Measurements from ENCODE around the gene FUBP1. TPM values are rescaled to one million over a fixed set of nuclear protein-coding genes. Genes with fewer than 3 reads are reported as not detected.
A peak's percentile ranks its signal among the peaks of the same experiment; 100 is the strongest.
"Not testable (repeated sequence)": the region's sequence is repeated elsewhere in the genome, so short reads cannot be mapped to it uniquely, and the experiment has no call there.

Gene FUBP1, protein sequence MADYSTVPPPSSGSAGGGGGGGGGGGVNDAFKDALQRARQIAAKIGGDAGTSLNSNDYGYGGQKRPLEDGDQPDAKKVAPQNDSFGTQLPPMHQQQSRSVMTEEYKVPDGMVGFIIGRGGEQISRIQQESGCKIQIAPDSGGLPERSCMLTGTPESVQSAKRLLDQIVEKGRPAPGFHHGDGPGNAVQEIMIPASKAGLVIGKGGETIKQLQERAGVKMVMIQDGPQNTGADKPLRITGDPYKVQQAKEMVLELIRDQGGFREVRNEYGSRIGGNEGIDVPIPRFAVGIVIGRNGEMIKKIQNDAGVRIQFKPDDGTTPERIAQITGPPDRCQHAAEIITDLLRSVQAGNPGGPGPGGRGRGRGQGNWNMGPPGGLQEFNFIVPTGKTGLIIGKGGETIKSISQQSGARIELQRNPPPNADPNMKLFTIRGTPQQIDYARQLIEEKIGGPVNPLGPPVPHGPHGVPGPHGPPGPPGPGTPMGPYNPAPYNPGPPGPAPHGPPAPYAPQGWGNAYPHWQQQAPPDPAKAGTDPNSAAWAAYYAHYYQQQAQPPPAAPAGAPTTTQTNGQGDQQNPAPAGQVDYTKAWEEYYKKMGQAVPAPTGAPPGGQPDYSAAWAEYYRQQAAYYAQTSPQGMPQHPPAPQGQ
- 80.0 TPM for total RNA-seq
- long read RNA-seq, transcript FUBP1-203 (20 exons, 2,378 nt) = major isoform, 28 of 86 reads
- long read RNA-seq, partial matches to known transcripts = 21 of 86 reads
- long read RNA-seq, other reads (novel, unspliced or antisense) = 37 of 86 reads

DNA sequence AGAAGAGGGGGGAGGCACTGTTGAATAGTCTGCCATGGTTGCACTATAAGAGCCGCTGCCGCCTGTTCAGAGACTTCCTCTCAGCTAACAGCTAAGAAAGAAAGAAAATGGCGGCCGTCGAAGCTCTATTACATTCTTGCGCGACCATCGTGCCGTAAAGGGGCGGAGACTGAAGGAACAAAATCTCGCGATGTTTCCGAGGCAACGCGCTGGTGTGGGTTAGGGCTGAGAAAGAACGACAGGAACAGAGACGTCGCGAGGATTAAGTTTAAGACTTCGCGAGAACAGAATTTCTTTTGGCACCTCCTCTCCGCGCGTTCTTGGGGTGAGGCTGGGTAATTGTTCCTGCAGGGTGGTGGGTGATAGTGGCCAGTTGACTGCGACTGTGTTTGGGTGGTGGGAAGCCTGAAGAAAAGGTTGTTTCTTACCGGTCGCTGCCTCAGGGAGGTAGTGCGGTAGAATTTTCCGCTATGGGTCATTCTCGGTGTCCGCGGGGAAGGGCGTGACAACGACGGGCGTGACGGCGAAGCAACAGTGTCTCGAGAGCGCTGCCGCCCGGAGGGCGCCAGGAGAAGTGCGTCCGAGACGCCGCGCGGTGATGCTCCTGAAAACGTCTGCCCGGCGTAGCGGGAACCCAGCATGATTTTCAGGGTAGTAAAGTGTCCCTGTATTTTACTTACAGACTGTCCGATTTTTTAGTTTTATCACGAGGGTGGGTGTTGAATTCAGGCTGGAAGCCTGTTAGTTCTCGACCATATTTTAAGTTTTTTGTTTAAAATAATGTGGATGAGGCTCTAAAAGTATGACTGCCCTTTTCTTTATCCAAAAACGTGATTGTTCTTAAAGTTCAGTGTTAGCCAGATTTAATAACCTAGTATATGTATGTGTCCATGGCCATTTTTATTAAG, at the start of gene FUBP1:
FUBP1 (minus strand) TSS at position 104 of the 908 bp plus-strand sequence; CDS start at position 36, 68 bp downstream.
- peak; percentile 96 for DNase-seq (ENCODE audit: low spot score)
- intact Hi-C loops (cut with DNase I) = loop anchor here (1.0 to 2.0 kb wide), 3 partner anchors 25 to 136 kb away; partner anchors contain the start of gene DNAJB4

DNA sequence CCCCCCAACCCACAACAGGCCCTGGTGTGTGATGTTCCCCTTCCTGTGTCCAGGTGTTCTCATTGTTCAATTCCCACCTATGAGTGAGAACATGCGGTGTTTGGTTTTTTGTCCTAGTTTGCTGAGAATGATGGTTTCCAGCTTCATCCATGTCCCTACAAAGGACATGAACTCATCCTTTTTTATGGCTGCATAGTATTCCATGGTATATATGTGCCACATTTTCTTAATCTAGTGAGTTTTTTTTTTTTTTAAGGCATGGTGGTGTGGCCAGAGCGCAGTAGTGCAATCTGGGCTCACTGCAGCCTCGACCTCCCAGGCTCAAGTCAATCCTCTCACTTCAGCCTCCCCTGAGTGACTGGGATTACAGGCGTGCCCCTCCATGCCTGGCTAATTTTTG, 42.3 kb upstream of the FUBP1 start:
- intact Hi-C loops (cut with DNase I); DNase-seq (ENCODE audit: low spot score): not testable (repeated sequence)

DNA sequence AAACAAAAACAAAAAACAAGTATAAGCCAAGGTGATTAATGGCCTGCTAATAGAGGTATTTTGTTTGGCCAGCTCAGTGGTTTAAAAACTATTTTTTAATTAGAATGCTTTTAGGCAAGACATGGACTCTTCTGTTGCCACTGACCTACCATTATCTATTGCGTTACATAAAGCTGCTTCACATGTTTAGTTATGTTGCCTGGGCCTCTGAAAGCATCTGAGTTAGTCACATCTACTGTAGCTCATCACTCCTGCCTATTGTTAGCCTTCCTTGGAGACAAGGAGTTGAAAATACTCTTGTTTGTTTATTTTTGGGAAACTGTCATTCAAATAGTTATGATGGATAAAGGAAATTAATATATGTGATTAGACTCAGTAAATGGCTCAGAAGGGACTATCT, 40.2 kb upstream of the FUBP1 start:
- intact Hi-C loops (cut with DNase I) = no loop called here
- DNase-seq (ENCODE audit: low spot score) = no peak

DNA sequence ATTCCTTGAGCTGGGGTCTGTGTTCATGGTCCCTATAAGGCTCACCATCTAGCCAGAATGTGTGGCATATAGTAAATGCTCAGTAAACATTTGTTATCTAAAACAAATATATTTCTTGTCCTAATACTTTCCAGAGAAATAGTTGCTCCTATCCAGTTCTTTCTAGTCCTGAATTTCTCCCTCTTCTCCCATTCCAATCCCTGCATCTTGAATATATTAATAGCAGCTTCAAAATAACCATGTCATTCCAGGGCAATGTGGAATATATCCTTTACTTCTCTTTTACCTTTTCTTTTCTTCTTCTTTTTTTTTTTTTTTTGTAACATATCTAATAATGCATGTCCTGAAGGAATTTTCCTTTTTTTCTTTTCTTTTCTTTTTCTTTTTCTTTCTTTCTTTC, 36.3 kb upstream of the FUBP1 start:
- DNase-seq (ENCODE audit: low spot score) = no peak
- intact Hi-C loops (cut with DNase I) = no loop called here

DNA sequence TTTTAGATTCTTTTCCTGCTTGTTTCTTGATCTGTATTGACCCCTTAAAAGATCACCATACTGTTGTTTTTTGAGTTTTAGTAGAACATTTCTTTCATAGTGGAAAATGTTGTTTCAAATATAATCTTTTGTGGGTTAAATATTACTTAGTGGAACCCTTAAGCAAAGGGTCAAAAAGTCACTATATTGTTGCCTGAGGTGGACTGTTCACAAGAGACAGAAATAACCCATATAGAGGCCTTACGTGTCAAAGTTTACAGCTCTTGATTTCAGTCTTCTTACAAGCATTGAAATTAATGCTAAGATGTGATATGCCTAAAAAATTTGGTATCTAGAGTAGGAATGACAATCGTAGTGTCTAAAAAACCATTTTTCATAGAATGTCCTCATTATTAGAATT, 32.2 kb upstream of the FUBP1 start:
- intact Hi-C loops (cut with DNase I) = no loop called here
- no peak for DNase-seq (ENCODE audit: low spot score)

DNA sequence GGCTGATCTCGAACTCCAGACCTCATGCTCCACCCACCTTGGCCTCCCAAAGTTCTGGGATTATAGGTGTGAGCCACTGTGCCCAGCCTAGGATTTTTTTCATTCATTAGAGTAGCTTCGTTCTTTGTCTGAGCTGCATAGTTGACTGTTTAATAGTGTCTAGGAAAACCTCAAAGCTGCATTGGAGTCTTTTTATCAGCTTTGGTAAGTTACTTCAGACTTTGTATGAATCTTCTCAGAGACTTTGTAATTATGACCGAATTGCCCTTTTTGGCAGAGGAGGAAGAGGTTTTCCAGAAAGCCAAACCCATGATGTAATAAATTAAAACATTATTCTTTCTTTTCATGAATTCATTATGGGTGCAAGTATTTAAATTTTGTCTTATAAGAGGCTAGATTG, 31.0 kb upstream of the FUBP1 start:
- intact Hi-C loops (cut with DNase I) = loop anchor here (5.0 kb wide), 1 partner anchor 37 kb away; the partner anchor contains the start of gene GIPC2
- DNase-seq (ENCODE audit: low spot score) = no peak

DNA sequence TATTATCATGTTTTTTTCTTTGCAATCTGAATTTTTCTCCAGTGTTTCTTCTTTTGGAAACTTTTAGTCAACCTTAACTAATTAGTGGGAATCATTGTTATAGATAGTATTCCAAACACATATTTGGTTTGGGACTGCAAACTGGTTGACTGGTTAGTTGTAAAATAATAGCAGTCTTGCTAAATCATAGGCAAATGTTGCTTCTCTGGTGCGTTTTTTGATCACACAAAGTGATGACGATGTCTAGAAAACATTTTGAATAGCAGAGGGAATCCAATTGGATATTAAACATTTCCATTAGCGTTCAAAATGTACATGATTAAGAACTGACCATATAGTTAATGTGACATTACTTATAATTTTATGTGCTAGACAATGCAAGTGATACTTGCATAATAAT, 30.4 kb upstream of the FUBP1 start:
- intact Hi-C loops (cut with DNase I) = loop anchor here (5.0 kb wide), 1 partner anchor 38 kb away; the partner anchor contains the start of gene GIPC2
- no peak for DNase-seq (ENCODE audit: low spot score)

DNA sequence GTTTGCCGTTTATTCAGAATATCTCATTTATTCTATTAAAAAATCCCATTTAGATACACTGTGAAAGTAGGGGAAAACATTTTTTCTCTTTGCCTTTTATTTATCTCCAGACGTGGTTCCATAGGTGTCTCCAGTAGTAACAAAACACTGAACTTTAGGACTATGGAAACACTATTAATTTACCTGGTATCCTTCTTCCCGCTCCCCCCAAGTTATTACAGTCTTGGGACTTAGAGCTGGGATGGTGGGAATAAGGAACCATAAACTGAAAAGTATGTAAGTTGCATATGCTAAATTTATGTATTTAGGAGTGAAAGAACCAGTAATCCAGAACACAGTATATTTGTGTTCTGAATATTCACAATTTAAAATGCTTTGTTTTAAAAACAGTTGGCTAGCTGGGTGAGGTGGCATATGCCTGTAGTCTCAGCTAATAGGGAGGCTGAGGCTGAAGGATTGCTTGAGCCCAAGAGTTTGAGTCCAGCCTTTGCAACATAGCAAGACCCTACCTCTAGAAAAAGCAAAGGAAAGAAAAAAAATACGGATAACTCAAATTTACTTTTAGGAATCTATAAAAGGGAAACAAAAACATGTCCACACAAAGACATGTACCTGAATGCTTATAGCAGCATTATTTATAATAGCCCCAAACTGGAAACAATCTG, 28.9 kb upstream of the FUBP1 start:
- intact Hi-C loops (cut with DNase I) = loop anchor here (5.0 kb wide), 1 partner anchor 39 kb away; the partner anchor contains the start of gene GIPC2
- no peak for DNase-seq (ENCODE audit: low spot score)

DNA sequence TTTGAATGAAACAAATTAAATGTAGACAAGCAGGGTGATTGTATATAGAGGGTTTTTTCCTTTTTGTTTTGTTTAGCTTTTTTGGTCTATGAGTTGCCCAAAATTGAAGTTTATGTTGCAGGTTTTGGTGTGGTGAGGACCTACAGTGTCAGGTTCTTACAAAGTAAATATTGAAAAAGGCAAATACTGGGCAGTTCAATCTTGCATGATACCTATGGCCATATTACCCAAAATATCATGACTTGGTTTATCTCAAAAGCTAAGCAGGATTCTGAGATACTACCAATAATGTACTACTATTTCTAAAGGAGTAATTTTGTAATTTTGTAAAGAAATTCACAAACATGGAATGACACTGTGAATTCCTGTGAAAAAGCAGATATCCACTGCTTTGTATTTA, 27.6 kb upstream of the FUBP1 start:
- intact Hi-C loops (cut with DNase I) = loop anchor here (5.0 kb wide), 1 partner anchor 41 kb away; the partner anchor contains the start of gene GIPC2
- no peak for DNase-seq (ENCODE audit: low spot score)

DNA sequence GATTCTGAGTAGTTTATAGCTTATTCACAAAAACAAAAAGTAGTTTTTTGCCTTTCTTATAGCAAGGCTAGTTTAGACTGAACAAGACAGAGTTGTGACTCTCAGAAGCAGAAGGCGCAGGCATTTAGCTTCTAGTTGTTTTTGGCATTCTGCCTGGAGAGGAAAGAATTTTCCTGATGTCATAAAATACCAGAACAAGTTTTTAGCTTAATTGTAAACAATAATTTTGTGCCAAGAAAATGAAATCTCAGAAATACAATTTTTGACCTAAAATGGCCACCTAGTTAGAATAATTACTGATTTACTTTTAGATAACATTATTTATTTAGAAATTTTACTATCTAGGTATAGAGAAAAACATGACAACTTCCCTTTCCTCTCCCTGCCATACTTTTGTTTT, 26.9 kb upstream of the FUBP1 start:
- intact Hi-C loops (cut with DNase I) = loop anchor here (2.0 to 5.0 kb wide), 3 partner anchors 42 to 95 kb away; partner anchors contain the start of gene GIPC2

DNA sequence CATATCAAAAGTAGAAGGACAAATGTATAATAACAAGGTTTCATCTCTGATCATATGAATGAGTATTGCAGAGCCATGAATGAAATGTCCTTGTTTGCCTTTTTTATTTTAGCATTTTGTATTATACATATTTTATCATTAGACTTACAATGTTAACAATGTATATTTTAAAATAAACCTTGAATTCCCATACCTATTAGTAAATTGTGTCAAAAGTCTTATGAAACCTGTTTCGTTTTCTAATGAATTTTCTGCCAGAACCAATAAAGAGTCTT, 26.5 kb upstream of the FUBP1 start:
- intact Hi-C loops (cut with DNase I) = loop anchor here (2.0 to 5.0 kb wide), 3 partner anchors 42 to 95 kb away; partner anchors contain the start of gene GIPC2
- no peak for DNase-seq (ENCODE audit: low spot score)

More for the DNA sequence above, 26.9 kb upstream of the FUBP1 start:
- no peak for DNase-seq (ENCODE audit: low spot score)

DNA sequence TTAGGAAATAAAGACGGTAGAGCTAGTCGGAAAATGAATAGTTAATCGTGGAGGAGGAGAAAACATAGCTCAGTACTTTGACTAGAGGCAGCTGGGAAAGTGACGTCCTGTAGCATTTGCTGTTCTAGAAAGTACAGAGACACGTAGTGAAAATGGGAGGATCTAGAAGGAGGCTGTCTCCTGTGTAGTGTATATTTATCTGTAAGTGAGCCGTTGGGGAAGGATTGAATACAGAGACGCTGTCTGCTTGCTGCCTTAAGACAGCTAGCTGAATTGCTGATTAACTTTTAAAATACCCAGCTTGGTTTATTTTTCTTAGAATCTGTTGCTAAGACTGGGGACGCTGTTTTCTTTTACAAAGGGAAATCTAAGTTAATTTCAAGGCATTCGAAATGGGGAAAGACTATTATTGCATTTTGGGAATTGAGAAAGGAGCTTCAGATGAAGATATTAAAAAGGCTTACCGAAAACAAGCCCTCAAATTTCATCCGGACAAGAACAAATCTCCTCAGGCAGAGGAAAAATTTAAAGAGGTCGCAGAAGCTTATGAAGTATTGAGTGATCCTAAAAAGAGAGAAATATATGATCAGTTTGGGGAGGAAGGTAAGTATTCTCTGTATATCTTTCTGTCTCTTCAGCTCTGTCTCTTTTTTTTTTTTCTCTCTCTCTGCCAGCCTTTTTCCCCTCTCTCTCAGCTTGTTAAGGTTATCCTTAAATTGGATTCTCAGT, 26.0 kb upstream of the FUBP1 start, which contains the start of gene DNAJB4:
DNAJB4 (plus strand) TSS at position 221 of the 729 bp plus-strand sequence; CDS start at position 393, 172 bp downstream.
- DNase-seq (ENCODE audit: low spot score) = no peak
- intact Hi-C loops (cut with DNase I) = loop anchor here (1.0 to 5.0 kb wide), 4 partner anchors 26 to 96 kb away; partner anchors contain the start of genes FUBP1 and GIPC2

DNA sequence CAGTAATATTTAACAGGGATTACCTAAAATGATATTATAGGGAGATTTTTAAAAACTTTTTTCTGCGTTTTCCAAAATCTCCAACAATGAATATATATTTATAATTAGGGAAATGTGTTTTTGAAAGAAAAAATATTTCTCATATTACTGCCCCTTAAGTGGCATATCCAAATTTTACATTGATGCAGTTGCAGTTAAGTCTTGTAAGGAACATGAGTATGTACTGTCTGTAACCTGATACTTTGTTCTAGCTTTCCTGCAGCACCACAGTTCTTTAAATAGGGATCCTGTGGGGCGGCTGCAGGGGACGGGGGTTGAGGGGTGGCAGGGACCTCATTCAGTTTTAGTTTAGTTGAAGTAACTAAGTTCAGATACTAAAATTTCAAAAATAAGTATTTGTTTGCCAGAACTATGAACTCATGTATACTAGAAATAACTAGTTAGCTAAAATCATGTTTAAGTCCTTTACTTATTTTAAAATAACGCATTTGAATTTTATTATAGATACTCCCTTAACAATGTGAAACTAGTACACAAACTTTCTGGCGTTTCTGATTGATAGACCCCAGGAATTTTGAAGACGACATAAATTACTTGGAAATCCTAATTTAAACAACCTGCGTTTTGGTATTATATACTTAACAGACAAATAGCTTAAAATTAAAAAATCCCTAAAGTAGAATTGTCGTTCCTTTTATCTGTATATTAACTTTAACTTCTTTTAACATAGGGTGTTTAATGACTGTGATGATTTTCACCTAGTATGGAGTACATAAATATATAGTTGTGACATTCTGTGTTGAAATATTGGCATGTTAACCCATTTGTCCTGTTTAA, 25.2 kb upstream of the FUBP1 start:
- peak; percentile 77 for DNase-seq (ENCODE audit: low spot score)
- intact Hi-C loops (cut with DNase I) = loop anchor here (1.0 to 2.0 kb wide), 3 partner anchors 25 to 97 kb away; partner anchors contain the start of gene FUBP1

DNA sequence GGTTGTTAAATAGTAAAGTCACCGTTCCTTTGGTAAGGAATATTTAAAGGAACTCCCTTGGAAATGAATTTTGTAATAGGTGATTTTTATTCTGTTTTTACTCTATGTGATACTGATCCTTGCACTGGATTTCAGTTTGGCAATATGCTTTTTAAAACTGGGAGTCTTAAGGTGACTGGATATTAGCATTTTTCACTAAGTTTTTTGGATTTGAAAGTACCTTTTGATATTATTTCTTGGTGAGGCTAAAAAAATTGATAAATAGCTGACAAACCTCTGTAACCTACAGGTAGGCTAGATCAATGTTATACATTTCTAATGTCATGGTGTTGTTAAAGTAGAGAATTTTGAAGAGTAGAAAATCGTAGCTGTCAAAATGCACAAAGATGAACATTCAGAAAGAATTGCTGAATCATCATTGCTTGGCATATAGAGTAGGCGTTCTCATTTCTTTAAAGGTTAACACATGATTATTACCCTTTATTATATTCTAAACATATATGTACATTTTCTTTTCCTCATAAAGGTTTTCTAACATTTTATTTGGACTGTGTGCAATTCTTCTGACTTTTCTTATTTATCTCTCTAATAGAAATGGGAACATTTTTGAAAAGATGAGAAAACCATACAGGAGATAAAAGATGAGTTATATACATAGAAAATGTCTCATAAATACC, 24.3 kb upstream of the FUBP1 start:
- intact Hi-C loops (cut with DNase I) = no loop called here
- no peak for DNase-seq (ENCODE audit: low spot score)

DNA sequence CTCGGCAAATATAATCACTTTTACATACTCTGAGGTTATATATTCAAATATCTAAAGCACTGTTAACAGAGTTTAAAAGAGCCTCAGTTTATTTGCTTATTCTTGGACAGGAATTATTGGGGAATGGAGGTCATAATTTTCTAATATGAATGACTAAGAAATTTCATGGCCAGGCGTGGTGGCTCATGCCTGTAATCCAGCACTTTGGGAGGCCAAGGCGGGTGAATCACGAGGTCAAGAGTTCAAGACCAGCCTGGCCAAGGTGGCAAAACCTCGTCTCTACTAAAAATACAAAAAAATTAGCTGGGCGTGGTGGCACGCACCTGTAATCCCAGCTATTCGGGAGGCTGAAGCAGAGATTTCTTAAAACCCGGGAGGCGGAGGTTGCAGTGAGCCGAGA, 21.7 kb upstream of the FUBP1 start:
- DNase-seq (ENCODE audit: low spot score); intact Hi-C loops (cut with DNase I): not testable (repeated sequence)

DNA sequence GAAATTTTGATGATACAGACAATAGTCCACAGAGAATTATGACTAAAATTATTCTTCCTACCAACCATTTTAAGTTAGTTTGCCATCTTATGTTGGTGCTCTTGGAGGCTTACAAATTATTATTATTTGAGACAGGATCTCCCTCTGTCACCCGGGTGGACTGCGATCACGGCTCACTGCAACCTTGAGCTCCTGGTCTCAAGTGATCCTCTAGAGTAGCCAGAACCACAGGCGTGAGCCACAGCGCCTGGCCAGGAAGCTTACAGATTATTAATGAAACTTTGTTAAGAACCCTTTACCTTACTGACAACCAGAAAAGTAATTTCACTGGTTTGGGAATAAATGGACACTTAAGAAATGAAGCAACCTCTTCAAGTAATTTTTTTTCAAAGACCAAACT, 17.9 kb upstream of the FUBP1 start:
- no peak for DNase-seq (ENCODE audit: low spot score)
- intact Hi-C loops (cut with DNase I) = no loop called here

Measured in cardiac septum (tissue), 1 donor.